Panc1 (cell line): ENCODE results near the gene ZNF791. TPM values are rescaled to one million over a fixed set of nuclear protein-coding genes. Genes with fewer than 3 reads are reported as not detected.
"Not testable (repeated sequence)": the region's sequence is repeated elsewhere in the genome, so short reads cannot be mapped to it uniquely, and the experiment has no call there.

Experiments
- ATAC-seq: fragments of 200-7000 bp; cut with Tn5 transposase; 2 replicates; pipeline ENCODE4 v1.9.1; 2020; ENCODE audit warnings: mild to moderate bottlenecking, moderate library complexity
- BruUV-seq: library from RNA; stranded (reverse); fragments of 400-500 nt; replicated peaks from 2 replicates; lab custom pipeline; 2021; lab: Mats Ljungman, UMichigan
- CTCF ChIA-PET: fragments of 300-600 bp; sonication (Branson Sonifier 250); formaldehyde crosslinking; loops from one replicate; lab custom pipeline; 2022; ENCODE audit warnings: antibody characterized with exemption; lab: Charles Lee
- POLR2A ChIA-PET: fragments of 300-600 bp; sonication (Branson Sonifier 250); formaldehyde crosslinking; loops from one replicate; lab custom pipeline; 2022; ENCODE audit warnings: antibody characterized with exemption; lab: Charles Lee
- DNase-seq: peaks from one replicate; pipeline ENCODE4 v3.0.0-alpha.2; 2010; ENCODE audit warnings: low read depth, low spot score
- H3K27ac ChIP-seq: 2 replicates; pipeline ENCODE4 v1.5.1; 2011; ENCODE audit warnings: mild to moderate bottlenecking, low read length, inconsistent platforms
- H3K27me3 ChIP-seq: fragments of 200-500 bp; sonication (Bioruptor generic); 2 replicates; pipeline ENCODE4 v1.6.0; 2014; ENCODE audit warnings: low read length, inconsistent platforms; ENCODE audit not compliant: control insufficient read depth, insufficient read depth
- H3K36me3 ChIP-seq: fragments of 200-500 bp; sonication (Bioruptor generic); 2 replicates; pipeline ENCODE4 v1.5.1; 2014; ENCODE audit warnings: inconsistent platforms, mild to moderate bottlenecking, low read length, moderate library complexity; ENCODE audit not compliant: control insufficient read depth, insufficient read depth
- H3K4me1 ChIP-seq: 2 replicates; pipeline ENCODE4 v1.5.1; 2011; ENCODE audit warnings: inconsistent platforms, mild to moderate bottlenecking, low read length, moderate library complexity; ENCODE audit not compliant: control insufficient read depth, insufficient read depth
- H3K4me3 ChIP-seq, 2 experiments: 2 replicates each; pipeline ENCODE4 v1.5.1; 2011 to 2012; ENCODE audit warnings: low read depth in 2 of 2, low read length in 2 of 2, mild to moderate bottlenecking in 2 of 2, inconsistent platforms in 1 of 2, moderate library complexity in 1 of 2
- H3K9me3 ChIP-seq: fragments of 200-500 bp; sonication (Bioruptor generic); 2 replicates; pipeline ENCODE4 v1.5.1; 2014; ENCODE audit warnings: low read depth, mild to moderate bottlenecking, inconsistent platforms, low read length, moderate library complexity; ENCODE audit not compliant: control insufficient read depth, insufficient read depth
- POLR2AphosphoS5 ChIP-seq: IDR thresholded peaks from 2 replicates; pipeline ENCODE4 v1.6.1; 2012; ENCODE audit warnings: mild to moderate bottlenecking, low read depth, low read length, moderate library complexity
- SIN3A ChIP-seq: IDR thresholded peaks from 2 replicates; pipeline ENCODE4 v1.6.1; 2012; ENCODE audit warnings: low read depth, mild to moderate bottlenecking, low read length, moderate library complexity, borderline replicate concordance; ENCODE audit not compliant: insufficient read depth
- TCF7L2 ChIP-seq: IDR thresholded peaks from 2 replicates; pipeline ENCODE4 v1.6.1; 2011; ENCODE audit warnings: mild to moderate bottlenecking, low read depth, low read length, inconsistent platforms
- in situ Hi-C: cut with HindIII; loops from 2 replicates; pipeline ENCODE4 v1.10.0; 2016; ENCODE audit warnings: low sequenced_read_pairs, low pct_unique_long_range_greater_than_20kb
- intact Hi-C: fragments of 100-400 bp; cut with micrococcal nuclease; formaldehyde crosslinking; loops from one replicate; pipeline ENCODE4 v1.10.0; 2022; ENCODE audit not compliant: unreplicated experiment
- total RNA-seq: library from RNA; stranded (reverse); gene quantifications from one replicate; pipeline ENCODE4 v1.2.1, GENCODE V29; 2021; ENCODE audit not compliant: unreplicated experiment
- TF ChIP-seq, protein P1 (sequence below): fragments of 450-650 bp; IDR thresholded peaks from 2 replicates; pipeline ENCODE4 v1.5.1; 2017; ENCODE audit warnings: mild to moderate bottlenecking
- TF ChIP-seq, protein P2 (sequence below), 2 experiments: IDR thresholded peaks; 2 replicates each; pipeline ENCODE4 v1.6.1; 2011 to 2012; ENCODE audit warnings: low read depth in 2 of 2, control low read depth in 1 of 2, low read length in 1 of 2, mild to moderate bottlenecking in 1 of 2, moderate library complexity in 1 of 2; ENCODE audit not compliant: insufficient read depth in 1 of 2

ZNF791 gene
- total RNA-seq, 1 experiment from 2014 or later = 19.0 TPM

GRCh38 chr19:12641456-12641855 lies 30.7 kb downstream of the ZNF791 start:
- POLR2A ChIA-PET = no interaction called here
- TF ChIP-seq TCF7L2 (no peak), POLR2AphosphoS5 (no peak), SIN3A (no peak)
- TF ChIP-seq, protein P1, sequence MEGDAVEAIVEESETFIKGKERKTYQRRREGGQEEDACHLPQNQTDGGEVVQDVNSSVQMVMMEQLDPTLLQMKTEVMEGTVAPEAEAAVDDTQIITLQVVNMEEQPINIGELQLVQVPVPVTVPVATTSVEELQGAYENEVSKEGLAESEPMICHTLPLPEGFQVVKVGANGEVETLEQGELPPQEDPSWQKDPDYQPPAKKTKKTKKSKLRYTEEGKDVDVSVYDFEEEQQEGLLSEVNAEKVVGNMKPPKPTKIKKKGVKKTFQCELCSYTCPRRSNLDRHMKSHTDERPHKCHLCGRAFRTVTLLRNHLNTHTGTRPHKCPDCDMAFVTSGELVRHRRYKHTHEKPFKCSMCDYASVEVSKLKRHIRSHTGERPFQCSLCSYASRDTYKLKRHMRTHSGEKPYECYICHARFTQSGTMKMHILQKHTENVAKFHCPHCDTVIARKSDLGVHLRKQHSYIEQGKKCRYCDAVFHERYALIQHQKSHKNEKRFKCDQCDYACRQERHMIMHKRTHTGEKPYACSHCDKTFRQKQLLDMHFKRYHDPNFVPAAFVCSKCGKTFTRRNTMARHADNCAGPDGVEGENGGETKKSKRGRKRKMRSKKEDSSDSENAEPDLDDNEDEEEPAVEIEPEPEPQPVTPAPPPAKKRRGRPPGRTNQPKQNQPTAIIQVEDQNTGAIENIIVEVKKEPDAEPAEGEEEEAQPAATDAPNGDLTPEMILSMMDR = no peak
- TF ChIP-seq, protein P2, sequence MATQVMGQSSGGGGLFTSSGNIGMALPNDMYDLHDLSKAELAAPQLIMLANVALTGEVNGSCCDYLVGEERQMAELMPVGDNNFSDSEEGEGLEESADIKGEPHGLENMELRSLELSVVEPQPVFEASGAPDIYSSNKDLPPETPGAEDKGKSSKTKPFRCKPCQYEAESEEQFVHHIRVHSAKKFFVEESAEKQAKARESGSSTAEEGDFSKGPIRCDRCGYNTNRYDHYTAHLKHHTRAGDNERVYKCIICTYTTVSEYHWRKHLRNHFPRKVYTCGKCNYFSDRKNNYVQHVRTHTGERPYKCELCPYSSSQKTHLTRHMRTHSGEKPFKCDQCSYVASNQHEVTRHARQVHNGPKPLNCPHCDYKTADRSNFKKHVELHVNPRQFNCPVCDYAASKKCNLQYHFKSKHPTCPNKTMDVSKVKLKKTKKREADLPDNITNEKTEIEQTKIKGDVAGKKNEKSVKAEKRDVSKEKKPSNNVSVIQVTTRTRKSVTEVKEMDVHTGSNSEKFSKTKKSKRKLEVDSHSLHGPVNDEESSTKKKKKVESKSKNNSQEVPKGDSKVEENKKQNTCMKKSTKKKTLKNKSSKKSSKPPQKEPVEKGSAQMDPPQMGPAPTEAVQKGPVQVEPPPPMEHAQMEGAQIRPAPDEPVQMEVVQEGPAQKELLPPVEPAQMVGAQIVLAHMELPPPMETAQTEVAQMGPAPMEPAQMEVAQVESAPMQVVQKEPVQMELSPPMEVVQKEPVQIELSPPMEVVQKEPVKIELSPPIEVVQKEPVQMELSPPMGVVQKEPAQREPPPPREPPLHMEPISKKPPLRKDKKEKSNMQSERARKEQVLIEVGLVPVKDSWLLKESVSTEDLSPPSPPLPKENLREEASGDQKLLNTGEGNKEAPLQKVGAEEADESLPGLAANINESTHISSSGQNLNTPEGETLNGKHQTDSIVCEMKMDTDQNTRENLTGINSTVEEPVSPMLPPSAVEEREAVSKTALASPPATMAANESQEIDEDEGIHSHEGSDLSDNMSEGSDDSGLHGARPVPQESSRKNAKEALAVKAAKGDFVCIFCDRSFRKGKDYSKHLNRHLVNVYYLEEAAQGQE (IDR thresholded peaks at IDR 0.05; ENCODE audit: insufficient read depth in 1 of 2, low read depth in 2 of 2, low read length in 1 of 2) = no peak
- Histone ChIP-seq H3K27ac (no peak overlapping the region), H3K9me3 (no peaks in the 10 kb centered on the region), H3K27me3 (no peaks in the 10 kb centered on the region), H3K4me1 (0 out of 2 replicates have a peak, but pooled peaks cover 3% of the 10 kb centered on the region), H3K4me3 (no peak overlapping the region), H3K36me3 (no peaks in the 10 kb centered on the region)
- no peak for DNase-seq
- in situ Hi-C loops (no loop called here), intact Hi-C loops (no loop called here)
- no TSS peak for BruUV-seq
- CTCF ChIA-PET = no interaction called here
- no peak for ATAC-seq

DNA sequence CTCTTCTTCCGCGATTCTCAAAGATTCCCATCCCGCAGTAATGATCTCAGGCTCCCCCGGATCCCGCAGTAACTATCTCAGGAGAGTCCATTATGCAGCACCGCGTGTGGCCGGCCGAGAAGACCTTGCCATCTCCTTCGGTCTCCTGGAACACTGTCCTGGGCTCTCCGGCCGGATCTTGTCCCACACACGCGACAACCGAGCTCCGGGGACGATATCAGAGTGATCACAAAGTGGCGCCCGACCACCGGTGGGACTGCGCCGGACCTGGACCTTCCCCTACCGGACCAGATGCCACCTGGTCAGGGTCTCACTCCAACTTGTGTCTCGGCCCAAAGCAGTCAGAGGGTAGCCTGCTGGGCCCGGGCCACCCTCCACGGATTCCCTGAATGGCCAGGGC lies 31.8 kb downstream of the ZNF791 start:
- no TSS peak for BruUV-seq
- Histone ChIP-seq H3K36me3 (no peaks in the 10 kb centered on the region), H3K27ac (no peak overlapping the region), H3K4me3 (no peak overlapping the region), H3K4me1 (0 out of 2 replicates have a peak, but pooled peaks cover 3% of the 10 kb centered on the region), H3K9me3 (no peaks in the 10 kb centered on the region), H3K27me3 (no peaks in the 10 kb centered on the region)
- ChIA-PET POLR2A (no interaction called here), CTCF (interaction anchor here (0.6 kb wide), 1 partner anchor 9 kb away, joined by 3 read pairs; no protein-coding TSS in a partner anchor)
- ATAC-seq = no peak
- no peak for DNase-seq
- in situ Hi-C loops = no loop called here
- intact Hi-C loops = no loop called here
- no peak for TF ChIP-seq TCF7L2
- TF ChIP-seq, protein P1 = no peak
- TF ChIP-seq, protein P2 (IDR thresholded peaks at IDR 0.05; ENCODE audit: insufficient read depth in 1 of 2, low read depth in 2 of 2, low read length in 1 of 2) = no peak
- TF ChIP-seq SIN3A = no peak
- TF ChIP-seq POLR2AphosphoS5 = no peak

DNA sequence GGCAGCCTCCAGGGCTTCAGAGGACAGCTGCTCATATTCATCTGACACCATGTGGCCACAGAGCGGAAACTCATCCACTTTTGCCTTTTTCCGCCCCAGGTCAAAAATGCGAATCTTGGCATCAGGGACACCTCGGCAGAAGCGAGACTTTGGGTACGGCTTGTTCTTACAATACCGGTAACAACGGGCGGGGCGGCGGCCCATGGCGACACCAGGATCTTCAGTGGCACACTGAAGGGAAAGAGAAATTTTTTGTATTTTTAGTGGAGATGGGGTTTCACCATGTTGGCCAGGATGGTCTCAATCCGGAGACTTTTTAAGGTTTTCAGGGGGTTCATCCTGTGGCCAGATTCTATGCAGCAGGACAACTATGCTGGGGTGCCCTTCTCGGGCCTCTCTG lies 33.0 kb downstream of the ZNF791 start:
- H3K27ac ChIP-seq, intact Hi-C loops, H3K4me3 ChIP-seq, BruUV-seq, in situ Hi-C loops, ATAC-seq, DNase-seq, H3K36me3 ChIP-seq, H3K27me3 ChIP-seq, CTCF ChIA-PET, H3K9me3 ChIP-seq, H3K4me1 ChIP-seq, POLR2A ChIA-PET: not testable (repeated sequence)
